Central memory CD4-positive, alpha-beta T cell (primary cell): ENCODE data around the gene SMURF2.
"Not testable (repeated sequence)": the region's sequence is repeated elsewhere in the genome, so short reads cannot be mapped to it uniquely, and the experiment has no call there.

Experiments used
- DNase-seq: peaks from one replicate; pipeline ENCODE4 v3.0.0; 2022

The SMURF2 gene

GRCh38 chr17:64628641-64629040 is 33.5 kb downstream of the SMURF2 start:
- DNase-seq = no peak

- no peak for DNase-seq
Measured at GRCh38 chr17:64627797-64628196, 34.3 kb downstream of the SMURF2 start.

GRCh38 chr17:64626827-64627226 is 35.3 kb downstream of the SMURF2 start:
- DNase-seq = no peak

- DNase-seq = no peak
Measured at GRCh38 chr17:64625541-64625940, 36.6 kb downstream of the SMURF2 start.

GRCh38 chr17:64622931-64623654 is 39.0 kb downstream of the SMURF2 start:
- DNase-seq = no peak

- DNase-seq = no peak
Measured at GRCh38 chr17:64621772-64622171, 40.3 kb downstream of the SMURF2 start.

- no peak for DNase-seq
Measured at GRCh38 chr17:64618848-64619247, 43.3 kb downstream of the SMURF2 start.

GRCh38 chr17:64617125-64617780 is 44.9 kb downstream of the SMURF2 start:
- no peak for DNase-seq

- DNase-seq = no peak
Measured at GRCh38 chr17:64615028-64615677, 47.0 kb downstream of the SMURF2 start.

- DNase-seq = no peak
Measured at GRCh38 chr17:64614266-64615027, 47.7 kb downstream of the SMURF2 start.

- DNase-seq = no peak
Measured at GRCh38 chr17:64611369-64611768, 50.7 kb downstream of the SMURF2 start.

- not testable (repeated sequence) for DNase-seq
Measured at GRCh38 chr17:64610244-64610643, 51.9 kb downstream of the SMURF2 start.

GRCh38 chr17:64608571-64608981 is 53.5 kb downstream of the SMURF2 start:
- DNase-seq = no peak

GRCh38 chr17:64607862-64608565 is 54.1 kb downstream of the SMURF2 start:
- DNase-seq = no peak

GRCh38 chr17:64604532-64604931 is 57.6 kb downstream of the SMURF2 start:
- DNase-seq = not testable (repeated sequence)

- no peak for DNase-seq
Measured at GRCh38 chr17:64603987-64604386, 58.1 kb downstream of the SMURF2 start.

- no peak for DNase-seq
Measured at GRCh38 chr17:64599827-64600226, 62.3 kb downstream of the SMURF2 start.

- peak; percentile 44 for DNase-seq
Measured at GRCh38 chr17:64599187-64599676, 62.9 kb downstream of the SMURF2 start.

GRCh38 chr17:64598672-64599071 is 63.4 kb downstream of the SMURF2 start:
- DNase-seq = no peak

- no peak for DNase-seq
Measured at GRCh38 chr17:64596988-64597387, 65.1 kb downstream of the SMURF2 start.

- DNase-seq = no peak
Measured at GRCh38 chr17:64596439-64596838, 65.7 kb downstream of the SMURF2 start.

GRCh38 chr17:64591944-64592343 is 70.2 kb downstream of the SMURF2 start:
- no peak for DNase-seq
